SHP77 treated with DMSO at 0.1 percent for 48 hours (cell line): ENCODE results near the gene NRIP1.
"Not testable (repeated sequence)": the region's sequence is repeated elsewhere in the genome, so short reads cannot be mapped to it uniquely, and the experiment has no call there.

Experiments
- DNase-seq: peaks from one replicate; lab custom pipeline; 2025; lab: John Stamatoyannopoulos, UW

The NRIP1 gene

DNA sequence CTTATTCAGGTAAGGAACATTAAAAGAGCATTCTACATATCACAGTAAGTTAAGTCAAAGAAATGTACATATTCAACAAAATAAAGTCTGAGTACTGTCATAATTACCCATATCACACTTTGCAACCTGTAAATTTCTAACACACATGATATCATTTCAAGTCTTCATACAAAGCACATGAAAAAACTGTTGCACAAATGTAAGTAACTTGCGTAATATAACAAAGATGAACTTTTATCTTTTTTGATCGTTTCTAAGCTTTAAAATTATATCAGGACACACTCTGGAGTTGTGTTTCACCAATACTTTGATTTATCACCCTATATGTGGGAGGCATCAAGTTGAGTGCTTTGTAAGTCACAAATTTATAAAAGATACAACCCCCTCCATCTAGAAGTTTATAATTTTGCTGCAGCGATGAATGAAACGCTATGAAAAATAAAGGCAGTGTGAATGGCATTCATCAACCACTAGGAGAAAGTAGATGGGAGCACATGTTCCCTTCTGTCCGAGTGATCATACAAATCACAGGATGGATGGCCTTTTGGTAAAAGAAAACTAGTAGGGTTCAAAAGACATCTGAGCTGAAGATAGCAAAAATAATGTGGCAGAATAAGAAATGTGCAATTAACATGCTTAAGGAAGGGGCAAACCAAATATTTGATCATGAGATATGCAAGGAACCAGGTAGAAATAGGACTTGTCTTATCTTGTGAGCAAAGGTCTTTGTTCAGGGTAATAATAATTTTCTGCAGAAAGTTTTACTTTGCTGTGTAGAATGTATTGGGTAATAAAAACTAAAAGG, 27.5 kb downstream of the NRIP1 start:
- DNase-seq: no peak

DNA sequence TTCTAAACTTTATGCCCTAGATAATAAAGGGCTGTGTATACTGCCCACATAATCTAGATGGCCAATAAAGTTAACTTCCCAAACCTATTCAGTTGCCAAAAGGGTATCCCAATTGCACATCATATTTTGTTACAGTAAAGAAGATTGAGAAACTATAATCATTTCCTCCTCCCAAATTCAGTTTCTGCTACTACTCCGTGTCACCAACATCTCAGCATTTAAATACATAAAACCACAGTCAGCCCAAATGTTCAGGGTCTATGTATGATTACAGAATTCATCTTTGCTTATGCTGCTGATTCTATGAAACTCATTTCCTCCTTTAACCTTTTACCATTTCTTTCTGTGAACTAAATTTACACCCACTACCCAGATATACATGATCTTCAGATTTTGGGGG, 28.6 kb downstream of the NRIP1 start:
- no peak for DNase-seq

DNA sequence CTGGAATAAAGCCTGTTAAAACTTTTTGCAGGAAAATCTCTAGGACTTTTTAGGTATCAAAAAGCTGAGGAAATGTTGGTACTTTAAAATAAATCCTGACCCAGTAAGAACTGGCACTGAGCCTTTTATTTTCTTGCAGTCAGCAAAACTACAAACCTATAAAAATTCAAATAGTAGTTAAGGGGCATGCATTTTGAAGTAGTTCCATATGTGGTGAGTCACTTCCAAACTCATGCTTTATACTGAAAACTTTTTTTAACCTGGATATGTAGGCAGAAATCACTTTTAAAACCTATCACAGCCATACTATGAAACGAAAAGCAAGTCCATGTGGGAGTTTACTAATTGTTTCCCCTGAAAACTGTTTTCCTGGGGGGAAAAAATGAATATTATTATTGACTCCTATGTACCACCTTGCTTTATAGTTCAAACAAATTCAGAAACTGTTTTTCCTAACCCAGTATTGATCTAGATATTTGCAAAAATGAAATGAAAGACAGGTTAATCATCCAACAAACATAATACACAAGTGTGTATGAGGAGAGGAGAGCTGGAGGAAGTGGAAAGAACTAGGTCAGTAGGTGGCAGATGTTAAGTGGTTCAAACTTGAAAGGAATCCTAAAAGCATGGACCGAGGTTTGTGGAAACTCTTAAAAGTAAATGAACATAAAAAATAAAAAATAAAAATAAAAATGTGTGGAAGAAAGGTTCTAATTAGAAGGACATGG, 30.5 kb downstream of the NRIP1 start:
- DNase-seq: no peak

DNA sequence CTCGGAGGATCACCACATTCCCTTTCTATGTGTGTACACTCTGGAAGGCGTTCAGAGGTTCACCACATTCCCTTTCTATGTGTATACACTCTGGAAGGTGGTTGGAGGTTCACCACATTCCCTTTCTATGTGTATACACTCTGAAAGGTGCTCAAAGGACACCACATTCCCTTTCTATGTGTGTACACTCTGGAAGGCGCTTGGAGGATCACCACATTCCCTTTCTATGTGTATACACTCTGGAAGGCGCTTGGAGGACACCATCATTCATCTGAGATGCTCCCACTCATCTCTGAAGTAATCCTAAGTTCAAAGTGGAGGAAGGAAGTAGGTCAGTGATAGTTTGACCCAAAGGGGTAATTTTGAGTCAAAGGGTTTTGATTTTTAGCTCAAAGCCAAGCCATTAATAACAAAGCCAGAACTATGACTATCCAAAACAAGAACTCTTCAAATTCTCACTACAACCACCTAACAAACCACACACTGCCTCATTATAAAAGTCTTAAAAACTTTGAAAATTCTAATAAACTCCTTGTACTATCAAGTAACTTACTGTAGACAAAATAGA, 32.9 kb downstream of the NRIP1 start:
- DNase-seq: no peak

DNA sequence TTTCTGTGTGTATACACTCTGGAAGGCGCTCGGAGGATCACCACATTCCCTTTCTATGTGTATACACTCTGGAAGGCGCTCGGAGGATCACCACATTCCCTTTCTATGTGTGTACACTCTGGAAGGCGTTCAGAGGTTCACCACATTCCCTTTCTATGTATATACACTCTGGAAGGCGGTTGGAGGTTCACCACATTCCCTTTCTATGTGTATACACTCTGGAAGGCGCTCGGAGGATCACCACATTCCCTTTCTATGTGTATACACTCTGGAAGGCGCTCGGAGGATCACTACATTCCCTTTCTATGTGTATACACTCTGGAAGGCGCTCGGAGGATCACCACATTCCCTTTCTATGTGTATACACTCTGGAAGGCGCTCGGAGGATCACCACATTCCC, 33.4 kb downstream of the NRIP1 start:
- DNase-seq: not testable (repeated sequence)

DNA sequence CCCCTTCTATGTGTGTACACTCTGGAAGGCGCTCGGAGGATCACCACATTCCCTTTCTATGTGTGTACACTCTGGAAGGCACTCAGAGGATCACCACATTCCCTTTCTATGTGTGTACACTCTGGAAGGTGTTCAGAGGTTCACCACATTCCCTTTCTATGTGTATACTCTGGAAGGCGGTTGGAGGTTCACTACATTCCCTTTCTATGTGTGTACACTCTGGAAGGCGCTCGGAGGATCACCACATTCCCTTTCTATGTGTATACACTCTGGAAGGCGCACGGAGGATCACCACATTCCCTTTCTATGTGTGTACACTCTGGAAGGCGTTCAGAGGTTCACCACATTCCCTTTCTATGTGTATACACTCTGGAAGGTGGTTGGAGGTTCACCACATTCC, 33.9 kb downstream of the NRIP1 start:
- DNase-seq: not testable (repeated sequence)

DNA sequence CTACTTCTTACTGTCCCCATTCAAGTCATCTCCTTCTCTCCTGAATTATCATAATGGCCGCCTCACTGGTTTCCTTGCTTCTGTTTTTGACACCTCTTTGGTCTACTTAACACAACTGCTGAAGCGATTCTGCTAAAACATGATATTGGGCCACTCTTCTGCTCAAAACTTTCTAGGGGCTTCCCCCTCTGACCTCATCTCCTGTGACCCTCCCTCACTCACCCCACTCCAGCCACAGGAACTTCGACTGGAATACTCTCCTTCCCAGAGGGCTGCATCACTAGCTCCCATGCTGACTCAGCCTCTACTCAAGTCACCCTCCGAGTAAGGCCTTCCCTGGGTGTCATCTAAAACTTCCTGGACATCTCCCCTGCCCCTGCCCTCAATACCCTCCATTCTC, 35.7 kb downstream of the NRIP1 start:
- DNase-seq: no peak

DNA sequence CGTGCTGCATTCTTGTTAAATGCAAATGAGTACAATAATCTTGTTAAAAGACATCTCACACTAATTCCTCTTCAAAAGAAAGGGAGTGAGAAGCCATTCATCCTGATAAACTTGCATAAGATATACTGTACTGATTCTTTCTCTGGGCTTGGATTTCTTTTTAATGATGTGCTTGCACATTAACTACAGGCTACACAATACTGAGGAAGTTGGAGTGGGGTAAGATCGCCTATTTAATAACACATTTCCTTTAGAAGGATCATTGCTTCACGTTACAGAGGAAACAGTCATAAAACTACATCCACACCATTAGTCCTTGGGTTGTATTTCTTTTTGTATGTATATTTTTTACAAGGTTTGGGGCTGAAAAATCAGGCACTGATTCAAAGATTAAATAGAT, 36.6 kb downstream of the NRIP1 start:
- DNase-seq: no peak

DNA sequence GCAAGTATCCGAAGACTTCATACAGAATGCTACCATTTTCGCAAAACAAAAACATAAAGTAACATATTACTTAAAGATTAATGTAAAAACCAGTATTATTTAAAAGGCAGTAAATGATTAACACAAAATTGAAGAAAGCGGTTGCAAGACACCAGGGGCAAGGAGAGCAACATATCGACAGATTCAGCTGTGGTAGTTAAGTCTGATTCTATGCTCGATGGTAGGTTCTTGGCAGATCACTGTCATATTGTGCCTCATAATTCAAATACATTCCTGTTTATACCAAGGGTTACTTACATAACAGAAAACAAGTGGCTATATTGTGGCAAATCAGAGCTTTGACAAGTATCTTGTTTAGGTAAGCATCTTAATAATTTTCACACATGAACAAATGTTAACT, 37.7 kb downstream of the NRIP1 start:
- no peak for DNase-seq

DNA sequence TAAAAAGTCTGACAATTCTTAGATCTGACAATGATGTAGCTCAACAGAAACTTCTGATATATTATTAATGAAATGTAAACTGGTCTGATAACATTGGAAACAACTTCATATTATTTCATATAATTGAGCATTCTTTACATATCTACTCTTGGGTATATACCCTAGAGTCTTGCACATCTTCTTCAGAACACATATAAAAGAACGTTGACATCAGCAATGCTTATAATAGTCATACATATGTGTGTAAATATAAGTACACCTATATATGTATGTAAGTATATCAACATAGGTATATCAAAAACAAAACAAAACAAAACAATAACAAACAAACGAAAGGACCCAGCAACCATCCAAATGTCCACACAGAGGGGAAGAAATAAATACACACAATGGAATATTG, 38.4 kb downstream of the NRIP1 start:
- no peak for DNase-seq

DNA sequence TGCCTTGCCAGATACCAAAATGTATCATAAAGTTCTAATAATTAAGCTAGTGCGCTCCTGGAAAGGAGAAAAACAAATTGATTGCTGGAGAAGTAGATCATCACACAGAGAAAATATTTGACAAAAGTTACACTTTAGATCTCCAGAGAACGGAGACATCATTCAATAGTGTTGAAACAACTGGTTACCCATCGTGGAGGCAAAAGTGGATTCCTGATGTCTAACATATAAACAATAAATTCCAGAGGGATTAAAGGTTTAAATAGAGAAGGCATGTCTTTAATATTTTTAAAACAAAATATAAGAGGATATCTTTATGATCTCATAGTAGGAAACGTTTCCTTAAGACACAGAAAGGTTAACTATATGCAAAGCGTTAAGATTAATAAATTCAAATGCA, 41.0 kb downstream of the NRIP1 start:
- no peak for DNase-seq

DNA sequence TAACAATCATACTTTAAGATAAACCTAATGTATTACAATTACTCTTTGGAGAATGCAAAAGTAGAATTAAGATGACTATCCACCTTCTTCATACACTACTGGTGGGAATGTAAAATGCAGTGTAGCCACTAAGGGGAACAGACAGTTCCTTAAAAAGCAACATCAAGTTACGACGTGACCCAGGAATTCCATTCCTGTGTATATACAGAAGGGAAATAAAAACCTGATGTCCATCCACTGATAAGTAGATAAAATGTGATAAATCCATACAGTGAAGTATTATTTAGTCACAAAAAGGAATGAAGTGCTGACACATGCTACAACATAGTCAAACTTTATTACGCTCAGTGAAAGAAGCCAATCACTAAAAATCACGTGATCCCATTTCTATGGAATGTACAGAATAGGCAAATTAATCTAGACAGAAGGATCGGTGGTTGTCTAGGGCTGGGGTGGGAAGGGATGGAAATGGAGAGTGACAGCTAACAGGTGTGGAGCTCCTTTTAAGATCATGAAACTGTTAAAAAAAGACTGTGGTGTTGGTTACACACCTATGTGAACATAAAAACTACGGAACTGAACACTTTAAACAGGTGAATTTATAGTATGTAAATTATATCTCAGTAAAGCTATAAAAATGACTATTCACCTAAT, 42.1 kb downstream of the NRIP1 start:
- DNase-seq: no peak

DNA sequence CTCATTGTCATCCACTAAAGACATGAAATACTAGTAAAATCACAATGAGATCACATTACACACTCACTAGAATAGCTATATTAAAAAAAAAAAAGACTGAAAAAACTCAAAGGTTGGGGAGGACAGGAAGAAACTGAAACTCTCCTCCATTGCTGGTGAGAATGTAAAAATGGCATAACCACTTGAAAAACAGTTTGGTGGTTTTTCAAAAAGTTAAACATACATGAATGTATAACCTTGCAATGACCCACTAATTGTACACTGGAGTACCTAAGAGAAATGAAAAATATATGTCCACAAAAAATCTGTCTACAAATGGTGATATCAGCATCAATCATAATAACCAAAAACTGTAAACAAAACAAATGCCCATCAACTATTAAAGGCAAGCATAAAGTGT, 44.0 kb downstream of the NRIP1 start:
- no peak for DNase-seq

DNA sequence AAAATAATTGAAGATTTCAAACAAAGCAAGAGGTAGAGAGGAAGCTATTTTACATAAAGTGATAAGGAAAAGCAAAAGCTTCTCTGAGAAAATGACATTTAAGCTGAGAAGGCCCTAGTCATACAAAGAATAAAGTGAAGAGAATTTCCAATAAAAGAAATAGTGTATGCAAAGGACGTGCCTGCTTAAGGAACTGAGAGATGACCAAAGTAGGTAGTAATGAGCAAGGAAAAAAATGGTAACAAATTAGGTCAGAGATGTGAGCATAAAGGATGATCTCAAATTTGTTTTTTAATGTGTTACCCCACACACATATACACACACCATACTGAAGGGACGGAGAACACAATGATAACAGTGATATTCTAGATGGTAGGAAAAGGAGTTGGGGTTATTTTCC, 46.4 kb downstream of the NRIP1 start:
- DNase-seq: no peak

DNA sequence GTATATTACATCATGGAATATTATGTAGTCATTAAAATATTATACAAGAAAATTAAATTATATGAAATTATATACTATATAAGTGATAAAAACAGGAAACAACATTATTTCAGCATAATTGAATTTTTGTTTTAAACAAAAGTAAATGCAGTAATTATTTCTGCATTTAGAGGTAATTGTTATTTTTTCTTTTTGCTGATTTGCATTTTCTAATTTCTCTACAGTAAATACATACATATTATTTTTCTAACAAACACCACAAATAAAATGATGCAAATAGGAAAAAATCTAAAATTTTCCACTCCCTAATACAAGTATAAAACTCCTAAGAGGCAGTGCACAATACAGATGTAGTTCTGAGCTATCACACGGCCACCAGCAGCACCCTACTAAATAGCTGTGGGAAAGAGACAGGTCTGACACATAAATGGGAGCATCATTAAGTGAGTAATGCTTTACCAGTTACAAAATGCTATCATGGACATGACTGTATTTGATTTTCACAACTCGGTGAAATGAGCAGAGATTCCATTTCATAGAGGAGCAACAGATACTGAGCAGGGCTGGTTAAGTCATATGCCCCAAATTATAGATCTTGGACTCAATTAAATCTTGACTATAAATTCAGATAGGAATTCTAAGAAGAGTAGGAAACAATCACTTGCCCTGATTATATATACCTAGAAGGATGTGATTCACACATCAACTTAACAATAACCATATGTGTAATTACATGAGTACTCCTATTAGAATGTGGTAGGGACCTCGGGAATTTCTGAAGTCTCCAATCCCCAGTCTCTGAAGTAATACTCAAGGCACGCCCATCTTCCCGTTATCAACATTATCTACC, 49.0 kb downstream of the NRIP1 start:
- no peak for DNase-seq

DNA sequence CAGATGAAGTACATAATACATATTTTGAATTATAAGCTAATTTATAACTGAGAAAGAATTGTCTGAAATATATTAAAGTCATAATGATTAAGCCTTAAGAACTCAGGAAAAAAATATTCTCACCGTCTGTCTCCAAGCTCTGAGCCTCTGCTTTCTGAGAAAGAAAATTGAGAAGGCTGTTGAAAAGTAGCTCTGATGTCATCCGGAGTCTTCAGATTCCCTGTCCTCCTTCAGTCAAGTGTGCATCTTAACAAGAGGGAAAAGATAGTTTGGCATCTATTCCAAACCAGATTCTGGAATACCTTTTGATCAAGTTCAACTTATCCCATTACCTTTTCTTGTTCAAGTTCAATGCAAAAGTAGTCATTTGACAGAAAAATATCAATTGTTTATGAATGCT, 50.6 kb downstream of the NRIP1 start:
- no peak for DNase-seq

DNA sequence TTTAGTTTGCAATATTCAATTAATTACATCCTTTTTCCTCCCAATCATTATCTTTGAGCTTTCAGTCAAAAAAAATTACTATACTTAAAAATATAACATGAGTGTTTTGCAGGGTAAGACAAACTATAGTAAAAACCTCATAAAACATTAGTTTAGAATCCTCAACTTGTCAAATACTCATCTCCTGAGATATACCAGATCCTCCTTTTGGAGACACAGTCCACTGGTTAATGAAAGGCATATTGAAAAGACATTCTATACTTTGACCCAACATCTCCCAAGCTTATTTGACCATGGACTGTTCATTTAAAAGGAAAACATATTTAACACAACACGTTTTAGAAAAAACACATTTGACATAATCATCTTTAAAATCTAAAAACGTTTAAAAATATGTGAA, 52.8 kb downstream of the NRIP1 start:
- DNase-seq: no peak

DNA sequence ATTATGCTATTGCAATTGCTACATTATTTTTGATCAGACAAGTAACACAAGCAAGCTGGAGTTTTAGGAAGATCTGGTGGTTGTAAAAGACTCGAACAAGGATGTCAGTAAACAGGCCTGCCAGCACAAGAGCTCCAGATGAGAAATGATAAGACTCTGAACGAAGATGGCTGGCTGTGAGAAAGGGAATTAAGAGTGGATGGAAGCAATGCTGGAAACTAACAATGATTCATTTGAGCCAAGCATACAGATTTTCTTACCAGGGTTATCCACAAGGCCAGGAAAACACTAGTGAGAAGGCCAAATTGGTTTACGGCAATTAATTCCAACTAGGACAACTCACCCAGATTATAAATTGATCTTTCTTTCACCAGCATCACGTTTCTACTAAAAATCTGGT, 54.2 kb downstream of the NRIP1 start:
- no peak for DNase-seq

DNA sequence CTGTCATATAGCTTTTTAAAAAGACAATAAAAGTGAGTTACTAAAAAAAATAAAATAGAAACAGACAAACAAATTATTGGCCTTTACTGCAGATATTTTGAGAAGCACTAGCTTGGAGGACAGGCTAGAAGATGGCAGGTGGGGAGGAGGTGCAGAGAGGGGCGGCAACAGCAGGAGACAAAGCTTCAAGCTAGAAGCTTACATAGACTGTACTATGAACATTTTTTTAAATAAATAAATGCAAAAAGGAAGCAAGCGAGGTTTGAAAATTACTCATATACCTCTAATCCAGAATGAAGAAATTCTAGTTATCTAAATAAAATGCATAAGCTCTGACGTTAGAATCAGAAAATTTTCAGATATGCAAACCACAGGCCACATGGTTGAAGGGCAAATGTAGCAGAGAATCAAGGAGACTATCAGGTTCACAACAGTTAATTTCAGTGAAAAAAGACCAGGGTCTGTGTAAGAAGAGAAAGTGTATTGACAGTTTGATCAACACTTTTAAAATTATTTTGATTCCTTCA, 54.9 kb downstream of the NRIP1 start:
- DNase-seq: no peak

DNA sequence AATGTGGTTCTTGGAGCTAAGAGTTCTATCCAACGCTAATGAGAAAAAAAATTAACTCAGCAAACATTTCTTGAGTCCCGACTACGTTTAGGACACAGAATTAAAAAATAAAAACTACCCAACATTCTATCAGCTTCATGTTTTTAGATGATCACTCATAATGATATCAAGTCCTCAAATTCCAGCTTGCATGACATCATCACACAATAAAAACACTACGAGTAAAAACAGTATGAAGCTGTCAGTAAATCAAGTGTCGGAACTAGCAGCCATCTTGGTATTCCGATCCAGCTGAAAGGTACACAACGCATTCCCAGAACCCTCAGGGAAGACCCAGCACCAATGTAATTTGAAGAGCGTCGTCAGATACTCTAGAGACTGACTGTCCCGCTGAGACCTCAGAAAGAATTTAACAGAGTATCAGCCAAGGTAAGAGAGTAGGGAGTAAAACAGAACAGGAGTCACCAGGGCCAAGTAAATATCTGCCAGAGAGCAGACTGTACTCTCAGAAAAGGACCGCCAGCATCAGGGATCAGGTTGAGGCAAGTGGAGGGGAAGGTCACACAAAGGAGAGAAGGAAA, 57.0 kb downstream of the NRIP1 start:
- no peak for DNase-seq

DNA sequence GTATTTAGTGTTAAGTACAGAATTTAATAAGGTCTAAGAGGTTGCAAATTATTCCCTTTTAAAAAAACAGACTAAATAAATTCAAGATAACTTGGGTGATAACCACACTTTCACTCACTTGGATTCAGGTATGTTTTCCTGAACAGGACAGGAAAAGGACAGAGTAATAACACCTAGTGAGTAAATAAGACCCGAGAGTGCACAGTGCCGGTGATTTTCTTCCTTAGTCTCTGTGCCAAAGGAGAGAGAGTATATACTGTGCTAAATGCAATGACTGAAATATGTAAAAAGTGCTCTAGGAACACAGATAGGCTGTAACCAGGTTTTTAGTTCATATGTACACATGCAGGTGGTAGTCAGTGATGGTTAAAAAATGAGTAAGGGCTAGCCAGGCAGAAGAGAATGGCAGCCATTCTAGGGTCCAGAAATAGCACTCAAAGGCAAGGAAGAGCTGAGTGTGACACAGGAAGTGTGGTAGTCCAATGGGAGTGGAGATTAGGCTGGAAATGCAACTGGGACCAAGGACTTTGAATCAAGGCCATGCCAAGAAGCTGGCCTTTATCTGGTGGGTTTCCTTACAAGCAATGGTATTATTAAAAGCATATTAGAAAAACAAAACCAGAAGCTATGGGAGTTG, 58.1 kb downstream of the NRIP1 start:
- DNase-seq: no peak
